NCI-H2171 (cell line): ENCODE data around the gene NEUROG2.
"Not testable (repeated sequence)": the region's sequence is repeated elsewhere in the genome, so short reads cannot be mapped to it uniquely, and the experiment has no call there.

Experiments
- DNase-seq: peaks from one replicate; lab custom pipeline; 2025; lab: John Stamatoyannopoulos, UW

Gene NEUROG2

GRCh38 chr4:112490808-112491207 is 25.2 kb downstream of the NEUROG2 start:
- not testable (repeated sequence) for DNase-seq

GRCh38 chr4:112485930-112486329 is 30.1 kb downstream of the NEUROG2 start:
- no peak for DNase-seq

- no peak for DNase-seq
Observed at GRCh38 chr4:112473985-112474384, 42.0 kb downstream of the NEUROG2 start.

DNA sequence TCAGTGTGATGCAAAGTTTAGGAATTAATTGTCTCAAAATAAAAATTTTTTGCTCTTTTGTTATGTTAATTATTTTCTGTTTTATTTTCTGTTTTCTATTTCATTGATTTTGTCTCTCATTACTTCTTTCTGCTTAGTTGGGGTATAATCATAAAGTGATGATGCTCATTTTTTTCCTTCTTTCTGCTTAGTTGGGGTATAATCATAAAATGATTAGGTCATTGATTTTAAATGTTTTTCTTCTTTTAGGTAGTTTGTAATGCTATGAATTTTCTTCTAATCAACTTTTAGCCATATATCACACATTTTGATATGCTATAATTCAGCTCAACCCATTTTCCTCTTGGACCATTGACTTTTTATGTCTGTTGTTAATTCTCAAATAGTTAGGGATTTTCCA is 43.7 kb downstream of the NEUROG2 start:
- DNase-seq, result no peak
